ENCODE data around the gene ALDH3B1. TPM values are rescaled to one million over a fixed set of nuclear protein-coding genes. Genes with fewer than 3 reads are reported as not detected.

The ALDH3B1 gene
- total and polyA plus RNA-seq, 8 donors, result 12.1 to 87.1 (median 16.1) TPM

DNA sequence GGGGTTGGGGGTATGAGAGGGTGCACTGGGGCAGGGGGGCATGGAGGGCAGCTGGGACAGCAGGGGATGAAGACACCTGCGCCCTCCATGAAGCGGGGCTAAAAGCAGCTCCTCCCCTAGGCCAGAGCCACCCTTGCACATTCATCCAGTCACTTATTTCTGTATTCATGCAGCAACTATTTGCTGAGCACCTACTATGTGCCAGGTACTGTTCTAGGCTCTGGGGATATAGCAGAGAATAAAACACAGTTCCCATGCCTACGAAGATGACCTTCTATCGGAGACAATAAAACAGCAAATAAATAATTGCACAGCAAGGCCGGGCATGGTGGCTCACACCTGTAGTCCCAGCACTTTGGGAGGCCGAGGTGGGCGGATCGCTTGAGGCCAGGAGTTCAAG is 5.3 kb downstream of the ALDH3B1 start:
- no peak for ATAC-seq
- intact Hi-C loops (cut with DNase I), result no loop called here
- Histone ChIP-seq H3K4me3 (no peak overlapping the region), H3K36me3 (peaks cover 0 to 21% of the 10 kb centered on the region in 2 donors), H3K27ac (peak overlapping the region; percentile 65 to 85), H3K4me1 (peaks cover 39 to 73% of the 10 kb centered on the region in 2 donors), H3K9me3 (no peaks in the 10 kb centered on the region), H3K27me3 (no peaks in the 10 kb centered on the region)
- DNase-seq, result no peak
- no peak for TF ChIP-seq CTCF (IDR thresholded peaks at IDR 0.05)

DNA sequence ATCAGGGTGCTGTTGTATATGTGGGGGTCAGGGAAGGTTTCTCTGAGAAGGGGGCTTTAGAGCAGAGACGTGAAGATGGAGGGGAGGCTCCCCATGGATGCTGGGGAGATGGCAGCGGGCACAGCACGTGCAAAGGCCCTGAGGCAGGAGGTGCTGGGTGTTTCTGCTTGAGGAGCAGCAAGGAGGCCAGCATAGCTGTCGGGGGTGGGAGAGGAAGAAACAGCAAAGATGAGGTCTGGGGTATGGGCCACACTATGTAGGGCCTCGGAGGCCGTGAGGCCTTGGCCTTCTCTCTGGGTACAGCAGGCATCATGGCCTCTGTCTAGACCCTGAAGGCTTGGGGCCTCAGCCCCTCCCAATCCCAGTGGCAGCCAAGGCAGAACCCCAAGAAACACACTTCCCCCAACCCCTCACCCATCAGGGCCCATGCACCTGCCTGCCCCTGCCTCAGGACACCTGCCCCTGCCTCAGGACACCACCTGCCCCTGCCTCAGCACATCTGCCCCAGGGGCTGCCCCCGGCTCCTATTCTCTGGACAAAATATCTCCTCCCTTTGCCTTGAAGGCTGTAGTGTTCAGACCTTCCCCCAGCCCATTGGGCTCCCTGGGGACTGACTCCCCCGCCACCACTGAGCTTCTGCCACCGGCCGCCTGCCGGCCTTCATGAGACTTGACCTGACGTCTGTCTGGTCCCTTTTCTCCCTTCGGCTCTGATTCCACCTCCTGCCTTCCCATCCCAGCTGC is 6.2 kb downstream of the ALDH3B1 start:
- intact Hi-C loops (cut with DNase I), result no loop called here
- H3K9me3 ChIP-seq, result no peaks in the 10 kb centered on the region
- H3K27ac ChIP-seq, result peak overlapping the region in 1 of 2 donors; percentile 45
- H3K36me3 ChIP-seq, result peaks cover 0 to 26% of the 10 kb centered on the region in 2 donors
- TF ChIP-seq CTCF (IDR thresholded peaks at IDR 0.05), result no peak
- peaks cover 34 to 70% of the 10 kb centered on the region in 2 donors for H3K4me1 ChIP-seq
- no peaks in the 10 kb centered on the region for H3K27me3 ChIP-seq
- DNase-seq (no peak), ATAC-seq (no peak)
- no peak overlapping the region for H3K4me3 ChIP-seq

GRCh38 chr11:68016904-68017817 is 7.0 kb downstream of the ALDH3B1 start:
- no peaks in the 10 kb centered on the region for H3K27me3 ChIP-seq
- H3K27ac ChIP-seq, result peak overlapping the region in 1 of 2 donors; percentile 45
- TF ChIP-seq CTCF (IDR thresholded peaks at IDR 0.05), result no peak
- DNase-seq (peak in 2 of 4 donors; percentile 63 to 74), ATAC-seq (no peak)
- H3K9me3 ChIP-seq, result no peaks in the 10 kb centered on the region
- H3K4me1 ChIP-seq, result peaks cover 25 to 62% of the 10 kb centered on the region in 2 donors
- H3K4me3 ChIP-seq, result no peak overlapping the region
- intact Hi-C loops (cut with DNase I), result no loop called here
- peaks cover 0 to 34% of the 10 kb centered on the region in 2 donors for H3K36me3 ChIP-seq

GRCh38 chr11:68017980-68018729 is 8.0 kb downstream of the ALDH3B1 start:
- DNase-seq (peak in 1 of 4 donors; percentile 68), ATAC-seq (no peak)
- H3K27me3 ChIP-seq, result no peaks in the 10 kb centered on the region
- TF ChIP-seq CTCF (IDR thresholded peaks at IDR 0.05), result no peak
- no peaks in the 10 kb centered on the region for H3K9me3 ChIP-seq
- H3K27ac ChIP-seq, result no peak overlapping the region
- peaks cover 0 to 44% of the 10 kb centered on the region in 2 donors for H3K36me3 ChIP-seq
- peaks cover 19 to 52% of the 10 kb centered on the region in 2 donors for H3K4me1 ChIP-seq
- intact Hi-C loops (cut with DNase I), result no loop called here
- H3K4me3 ChIP-seq, result no peak overlapping the region
